Spleen (tissue), 11 donors: ENCODE measurements around the gene TBC1D22A. TPM values are rescaled to one million over a fixed set of nuclear protein-coding genes. Genes with fewer than 3 reads are reported as not detected.

Experiments used
- DNase-seq: peaks from one replicate; pipeline ENCODE4 v3.0.0-alpha.2; 2020
- H3K27ac ChIP-seq, 8 donors: fragments of 200-600 bp; sonication (generic) in 7 of 8; 1 replicate in 4 of 8; 2 replicates in 4 of 8; pipeline versions ENCODE4 v1.5.0 to v1.8.0; 2016 to 2021; ENCODE audit warnings: inconsistent platforms in 4 of 8, mild to moderate bottlenecking in 4 of 8, moderate library complexity in 1 of 8
- H3K27me3 ChIP-seq, 7 donors: fragments of 200-600 bp; sonication (generic) in 6 of 7; replicated peaks in 1 of 7; 1 replicate in 4 of 7; 2 replicates in 3 of 7; pipeline versions ENCODE4 v1.5.0 to v1.8.0; 2016 to 2021; ENCODE audit warnings: inconsistent platforms in 3 of 7, mild to moderate bottlenecking in 1 of 7
- H3K36me3 ChIP-seq, 6 donors: fragments of 200-600 bp; sonication (generic) in 5 of 6; 1 replicate in 4 of 6; 2 replicates in 2 of 6; pipeline versions ENCODE4 v1.5.0 to v1.8.0; 2016 to 2021; ENCODE audit warnings: inconsistent platforms in 2 of 6
- H3K4me1 ChIP-seq, 6 donors: fragments of 200-600 bp; sonication (generic) in 5 of 6; 1 replicate in 3 of 6; 2 replicates in 3 of 6; pipeline versions ENCODE4 v1.5.0 to v1.8.0; 2016 to 2021; ENCODE audit warnings: inconsistent platforms in 3 of 6
- H3K4me3 ChIP-seq, 8 donors: fragments of 200-600 bp; sonication (generic) in 7 of 8; 1 replicate in 4 of 8; 2 replicates in 4 of 8; pipeline versions ENCODE4 v1.5.0 to v1.8.0; 2016 to 2021; ENCODE audit warnings: inconsistent platforms in 4 of 8, mild to moderate bottlenecking in 4 of 8, moderate library complexity in 2 of 8
- H3K9me3 ChIP-seq, 8 donors: fragments of 200-600 bp; sonication (generic) in 7 of 8; 1 replicate in 4 of 8; 2 replicates in 4 of 8; pipeline versions ENCODE4 v1.5.0 to v1.8.0; 2016 to 2021; ENCODE audit warnings: inconsistent platforms in 4 of 8
- POLR2A ChIP-seq, 3 donors: fragments of 450-650 bp; IDR thresholded peaks; one replicate each; pipeline ENCODE4 v1.5.1; 2017; ENCODE audit warnings: antibody characterized with exemption in 3 of 3, mild to moderate bottlenecking in 1 of 3
- POLR2AphosphoS5 ChIP-seq, 3 donors: sonication (generic); formaldehyde crosslinking; IDR thresholded peaks; one replicate each; pipeline ENCODE4 v1.5.1; 2017; ENCODE audit warnings: antibody characterized with exemption in 3 of 3
- WGBS, 5 donors: extraction: QIAGEN DNeasy Blood & Tissue Kit in 3 of 5; methylation state at CpG; one replicate each; pipeline versions ENCODE4 v1.1.5 to v1.1.7; 2013 to 2018; 5-methylcytosine and 5-hydroxymethylcytosine counted together
- intact Hi-C: fragments of 100-400 bp; cut with DNase I; formaldehyde crosslinking; loops from one replicate; pipeline ENCODE4 v1.15.0; 2023; ENCODE audit warnings: low total_unique reads
- polyA plus RNA-seq, 3 donors: library from polyadenylated mRNA; stranded (reverse); fragments of 200-250 nt; gene quantifications; one replicate each; pipeline ENCODE4 v1.2.1, GENCODE V29; 2013
- total RNA-seq, 7 donors: library from RNA; depleted of rRNA in 3 of 7; stranded (reverse); fragments of >200 nt in 3 of 7; fragmentation: NEBNext Ultra II Directional in 4 of 7; extraction: Animal tissue kit (Norgen Biotek cat#: 25700) in 4 of 7; gene quantifications; one replicate each; pipeline versions ENCODE4 v1.1.0 to v1.2.1, GENCODE V29; 2016 to 2021
- TF ChIP-seq, protein P1 (sequence below), 11 experiments: fragments of 200-600 bp in 7 of 11; fragments of 450-650 bp in 4 of 11; sonication (generic) in 4 of 11; IDR thresholded peaks in 8 of 11; conservative IDR thresholded peaks in 3 of 11; 1 replicate in 7 of 11; 2 replicates in 4 of 11; pipeline versions ENCODE4 v1.4.0 to v1.8.0; 2016 to 2021; ENCODE audit warnings: antibody characterized with exemption in 11 of 11, inconsistent platforms in 4 of 11, mild to moderate bottlenecking in 1 of 11
- donor health status: healthy with polysubstance abuse.
- donor health status: DM: no; HTN: no; CAD: no; lungs with moderate emphysema.
- donor health status: DM: no; HTN: no; CAD: no.
- donor health status: Bipolar disorder and iron deficiency.
- donor health status: healthy.
- donor health status: DM: no; HTN: no; CAD: no.
- donor health status: DM: yes; HTN: yes; CAD: no.

TBC1D22A gene
- total and polyA plus RNA-seq, 10 donors = 17.2 to 66.9 (median 49.6) TPM

DNA sequence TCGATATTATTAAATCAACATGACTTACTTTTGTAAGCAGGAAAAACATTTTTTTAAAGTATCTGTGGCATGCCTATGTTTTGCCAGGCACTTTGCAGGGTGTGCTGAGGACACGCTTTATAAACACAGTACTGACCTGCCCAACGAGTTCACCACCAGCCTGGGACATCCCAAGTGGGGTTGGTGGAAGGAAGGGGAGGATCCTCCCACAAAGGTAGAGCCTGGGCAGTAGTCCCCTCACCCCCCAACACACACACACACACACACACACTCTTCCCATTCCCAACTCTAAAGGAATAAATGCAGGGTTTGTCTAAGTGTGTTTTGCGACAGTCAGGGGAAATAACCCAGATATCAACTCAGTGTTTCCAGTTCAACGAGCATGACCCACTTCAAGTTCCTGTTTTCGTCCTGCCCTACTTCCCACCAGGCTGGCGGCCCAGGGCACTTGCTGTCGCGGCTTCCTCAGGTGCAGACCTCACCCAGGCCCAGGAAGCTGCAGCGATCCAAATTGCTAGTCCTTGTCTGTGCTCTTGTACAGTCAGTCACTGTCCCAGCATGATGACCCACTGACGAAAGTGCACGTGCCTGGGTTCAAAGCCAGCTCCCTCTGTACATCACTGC is 27.5 kb upstream of the TBC1D22A start:
- Histone ChIP-seq H3K36me3 (peaks cover 0 to 21% (median 8%) of the 10 kb centered on the region in 6 donors), H3K27ac (peak overlapping the region; percentile 15 to 97 (median 64)), H3K9me3 (no peaks in the 10 kb centered on the region), H3K4me3 (peak overlapping the region in 5 of 8 donors; percentile 12 to 98 (median 94)), H3K27me3 (no peaks in the 10 kb centered on the region), H3K4me1 (peaks cover 43 to 94% (median 76%) of the 10 kb centered on the region in 6 donors)
- WGBS, 5 donors = 15 to 26% (median 20%) methylated on average over 12 of the region's 12 CpGs
- TF ChIP-seq POLR2A (IDR thresholded peaks at IDR 0.05) (no peak), POLR2AphosphoS5 (IDR thresholded peaks at IDR 0.05) (peak; percentile 81 to 91 (median 89))
- peak; percentile 93 for DNase-seq
- intact Hi-C loops = no loop called here

DNA sequence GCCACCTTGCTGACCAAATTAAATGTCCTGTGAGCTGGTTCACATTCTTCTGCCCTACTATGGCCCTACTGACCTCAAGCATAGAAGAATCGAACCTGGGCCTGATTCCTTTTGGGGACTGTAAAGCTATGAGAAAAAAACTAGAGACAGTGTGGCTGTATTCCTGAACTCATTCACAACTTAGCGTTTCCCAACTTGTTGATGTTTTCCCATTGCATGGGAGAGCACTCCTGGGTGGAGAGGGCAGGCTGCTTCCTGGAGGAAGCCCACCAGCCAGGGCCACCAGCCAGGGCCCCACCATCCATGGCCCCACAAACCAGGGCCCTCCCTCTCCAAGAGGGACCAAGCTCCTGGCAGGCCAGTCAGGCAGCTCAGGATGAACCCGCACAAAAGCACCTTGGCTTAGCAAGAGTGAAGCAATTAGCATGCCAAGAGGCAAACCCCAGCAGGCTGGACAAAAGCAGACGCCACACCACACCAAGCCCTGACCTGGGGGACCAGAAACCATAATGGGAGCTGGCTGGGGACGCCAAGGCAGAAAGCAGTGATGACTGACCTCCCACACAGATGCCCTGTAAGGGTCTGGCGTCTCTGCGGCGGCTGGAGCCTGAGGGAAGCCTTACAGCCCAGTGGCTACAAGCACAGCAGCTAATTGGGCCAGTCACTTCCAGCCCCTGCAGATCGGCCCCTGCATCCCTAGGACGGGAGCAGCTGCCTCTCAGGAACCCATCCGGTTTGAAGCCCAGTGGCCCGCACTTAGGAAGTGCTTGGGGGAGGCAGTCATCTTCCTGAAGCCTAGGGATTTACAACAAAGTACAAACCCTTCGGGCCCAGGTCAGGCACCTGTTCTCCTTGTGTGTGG is 26.5 kb upstream of the TBC1D22A start:
- Histone ChIP-seq H3K36me3 (peaks cover 0 to 13% (median 8%) of the 10 kb centered on the region in 6 donors), H3K4me3 (peak overlapping the region in 7 of 8 donors; percentile 81 to 98 (median 85)), H3K4me1 (peaks cover 40 to 87% (median 72%) of the 10 kb centered on the region in 6 donors), H3K27me3 (no peaks in the 10 kb centered on the region), H3K27ac (peak overlapping the region; percentile 15 to 97 (median 92)), H3K9me3 (no peaks in the 10 kb centered on the region)
- TF ChIP-seq POLR2A (IDR thresholded peaks at IDR 0.05) (no peak), POLR2AphosphoS5 (IDR thresholded peaks at IDR 0.05) (no peak)
- TF ChIP-seq, protein P1, sequence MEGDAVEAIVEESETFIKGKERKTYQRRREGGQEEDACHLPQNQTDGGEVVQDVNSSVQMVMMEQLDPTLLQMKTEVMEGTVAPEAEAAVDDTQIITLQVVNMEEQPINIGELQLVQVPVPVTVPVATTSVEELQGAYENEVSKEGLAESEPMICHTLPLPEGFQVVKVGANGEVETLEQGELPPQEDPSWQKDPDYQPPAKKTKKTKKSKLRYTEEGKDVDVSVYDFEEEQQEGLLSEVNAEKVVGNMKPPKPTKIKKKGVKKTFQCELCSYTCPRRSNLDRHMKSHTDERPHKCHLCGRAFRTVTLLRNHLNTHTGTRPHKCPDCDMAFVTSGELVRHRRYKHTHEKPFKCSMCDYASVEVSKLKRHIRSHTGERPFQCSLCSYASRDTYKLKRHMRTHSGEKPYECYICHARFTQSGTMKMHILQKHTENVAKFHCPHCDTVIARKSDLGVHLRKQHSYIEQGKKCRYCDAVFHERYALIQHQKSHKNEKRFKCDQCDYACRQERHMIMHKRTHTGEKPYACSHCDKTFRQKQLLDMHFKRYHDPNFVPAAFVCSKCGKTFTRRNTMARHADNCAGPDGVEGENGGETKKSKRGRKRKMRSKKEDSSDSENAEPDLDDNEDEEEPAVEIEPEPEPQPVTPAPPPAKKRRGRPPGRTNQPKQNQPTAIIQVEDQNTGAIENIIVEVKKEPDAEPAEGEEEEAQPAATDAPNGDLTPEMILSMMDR (IDR thresholded peaks at IDR 0.05 in 8 of 11, conservative IDR thresholded peaks at IDR 0.05 in 3 of 11) = no peak
- intact Hi-C loops = no loop called here
- WGBS, 5 donors = 58 to 71% (median 60%) methylated on average over 11 to 13 of the region's 13 CpGs
- DNase-seq = no peak

DNA sequence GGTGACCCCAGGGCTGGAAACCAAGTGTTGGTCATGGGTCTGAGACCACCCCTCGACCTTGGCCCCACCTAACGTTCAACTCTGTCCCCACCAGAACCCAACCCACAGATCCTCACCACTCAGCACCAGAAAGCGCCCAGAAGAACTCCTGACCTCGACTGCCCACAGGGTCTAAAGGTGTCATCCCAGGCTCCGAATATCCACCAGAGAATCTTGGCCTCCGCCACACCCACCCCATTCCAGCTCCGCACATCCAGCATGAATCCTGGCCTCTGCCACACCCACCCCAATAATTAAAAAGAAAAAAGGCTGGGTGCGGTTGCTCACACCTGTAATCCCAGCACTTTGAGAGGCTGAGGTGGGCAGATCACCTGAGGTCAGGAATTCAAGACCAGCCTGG is 25.7 kb upstream of the TBC1D22A start:
- no peaks in the 10 kb centered on the region for H3K9me3 ChIP-seq
- no peak for DNase-seq
- H3K36me3 ChIP-seq = peaks cover 0 to 6% (median 4%) of the 10 kb centered on the region in 6 donors
- WGBS, 5 donors = 59 to 69% (median 62%) methylated on average over 8 of the region's 8 CpGs
- no peaks in the 10 kb centered on the region for H3K27me3 ChIP-seq
- H3K27ac ChIP-seq = peak overlapping the region in 7 of 8 donors; percentile 89 to 97 (median 92)
- TF ChIP-seq, protein P1 (IDR thresholded peaks at IDR 0.05 in 8 of 11, conservative IDR thresholded peaks at IDR 0.05 in 3 of 11) = no peak
- TF ChIP-seq POLR2A (IDR thresholded peaks at IDR 0.05) (no peak), POLR2AphosphoS5 (IDR thresholded peaks at IDR 0.05) (no peak)
- peak overlapping the region; percentile 81 to 98 (median 88) for H3K4me3 ChIP-seq
- intact Hi-C loops = no loop called here
- peaks cover 40 to 79% (median 67%) of the 10 kb centered on the region in 6 donors for H3K4me1 ChIP-seq

DNA sequence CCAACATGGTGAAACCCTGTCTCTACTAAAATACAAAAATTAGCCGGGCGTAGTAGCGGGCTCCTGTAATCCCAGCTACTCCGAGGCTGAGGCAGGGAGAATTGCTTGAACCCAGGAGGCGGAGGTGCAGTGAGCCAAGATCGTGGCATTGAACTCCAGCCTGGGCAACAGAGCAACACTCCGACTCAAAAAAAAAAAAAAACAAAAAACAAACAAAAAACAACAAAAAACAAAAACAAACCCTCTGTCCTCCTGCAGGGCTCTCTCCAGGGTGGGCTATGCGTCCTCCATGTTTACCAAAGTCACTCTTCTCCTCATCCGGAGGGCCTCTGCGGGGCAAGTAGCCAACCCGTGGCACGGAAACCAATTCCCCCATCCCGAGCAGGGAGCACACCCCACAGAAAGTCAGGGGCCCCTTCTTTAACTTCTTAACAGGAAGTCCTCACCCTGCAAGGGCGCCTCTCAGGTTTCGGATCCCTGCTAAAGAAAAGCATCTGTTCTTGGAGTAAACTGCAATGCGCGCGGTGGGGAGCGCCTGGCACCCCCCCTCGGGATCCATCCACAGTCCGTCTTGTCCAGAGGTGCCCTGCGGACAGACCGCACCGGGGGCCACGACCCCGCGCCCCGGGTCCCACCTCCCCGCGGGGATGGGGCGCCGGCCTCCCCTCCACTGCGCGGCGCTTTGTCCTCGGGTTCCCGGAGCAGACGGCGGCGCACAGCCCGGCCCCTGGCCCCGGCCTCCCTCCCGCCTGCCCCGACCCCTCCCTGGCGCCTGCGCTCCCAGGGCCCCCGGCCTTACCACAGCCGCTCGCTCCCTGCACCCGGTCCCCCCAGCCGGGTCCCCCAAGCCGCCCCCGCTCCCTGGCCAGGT is 25.1 kb upstream of the TBC1D22A start:
- Histone ChIP-seq H3K27ac (peak overlapping the region; percentile 77 to 97 (median 92)), H3K4me3 (peak overlapping the region; percentile 81 to 98 (median 88)), H3K27me3 (no peaks in the 10 kb centered on the region), H3K36me3 (no peaks in the 10 kb centered on the region), H3K4me1 (peaks cover 40 to 73% (median 63%) of the 10 kb centered on the region in 6 donors), H3K9me3 (no peaks in the 10 kb centered on the region)
- WGBS, 5 donors = 5 to 9% (median 6%) methylated on average over 26 to 53 of the region's 53 CpGs
- intact Hi-C loops = no loop called here
- DNase-seq = peak; percentile 90
- TF ChIP-seq, protein P1 (IDR thresholded peaks at IDR 0.05 in 8 of 11, conservative IDR thresholded peaks at IDR 0.05 in 3 of 11) = no peak
- no peak for TF ChIP-seq POLR2A (IDR thresholded peaks at IDR 0.05)
- peak in 2 of 3 donors; percentile 18 to 61 for TF ChIP-seq POLR2AphosphoS5 (IDR thresholded peaks at IDR 0.05)
